Measurements from ENCODE around the gene FRRS1L.

DNA sequence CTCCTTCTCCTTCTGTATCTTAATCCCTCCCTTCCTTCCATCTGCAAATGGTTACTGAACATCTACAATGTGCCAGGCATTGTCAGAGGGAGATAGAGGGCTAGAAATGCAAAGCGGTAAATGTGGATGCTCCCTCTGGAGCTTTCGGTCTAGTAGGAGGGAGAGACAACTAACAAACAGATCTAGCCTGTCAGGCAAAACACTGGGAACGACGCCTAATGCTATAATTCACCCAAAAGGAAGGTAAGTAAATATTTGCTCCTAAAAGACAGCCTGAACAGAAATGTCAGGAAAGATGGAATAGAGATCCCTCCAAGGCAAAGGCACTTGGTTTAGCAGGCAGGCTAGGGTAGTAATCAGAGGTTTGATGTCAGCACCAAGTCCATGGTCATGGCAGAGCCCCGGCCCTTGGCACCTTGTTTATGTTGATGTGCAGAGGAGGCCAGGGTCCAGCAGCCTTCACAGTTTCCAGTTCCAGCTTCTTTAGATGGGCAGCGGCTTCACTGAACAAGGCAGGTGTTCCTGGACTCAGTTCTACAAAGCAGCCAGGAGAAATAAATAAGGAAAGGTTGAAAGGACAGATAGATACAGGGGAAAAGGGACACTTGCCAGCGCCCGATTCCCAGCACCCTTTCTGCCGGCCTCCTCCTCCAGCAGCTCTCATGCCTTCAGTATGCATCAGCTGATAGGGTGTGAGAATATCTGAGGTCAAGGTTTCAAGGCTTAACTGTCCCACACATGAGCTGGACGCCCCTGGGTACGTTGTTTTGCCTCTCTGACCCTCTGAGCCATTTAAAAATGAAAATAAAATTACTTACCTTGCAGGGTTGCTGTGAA is 46.5 kb upstream of the FRRS1L start:
- TF ChIP-seq GATA2 (IDR thresholded peaks at IDR 0.05; ENCODE audit: low read depth, low read length) (no peak), GATA3 (IDR thresholded peaks at IDR 0.05; ENCODE audit: low read depth, low read length) (no peak)
